Liver (tissue), 3 donors: ENCODE data around the gene HLA-DRA.

Experiments
- TF ChIP-seq, protein P1 (sequence below): fragments of 150-350 bp; IDR thresholded peaks from 2 replicates; pipeline ENCODE4 v1.5.1; 2017; ENCODE audit warnings: improper control_type of control experiment, low read depth, low read length; ENCODE audit not compliant: missing input control
- TF ChIP-seq, protein P2 (sequence below): IDR thresholded peaks from 2 replicates; pipeline ENCODE4 v1.6.1; 2016; ENCODE audit warnings: antibody characterized with exemption
- donor health status: healthy.
- donor health status: healthy.

DNA sequence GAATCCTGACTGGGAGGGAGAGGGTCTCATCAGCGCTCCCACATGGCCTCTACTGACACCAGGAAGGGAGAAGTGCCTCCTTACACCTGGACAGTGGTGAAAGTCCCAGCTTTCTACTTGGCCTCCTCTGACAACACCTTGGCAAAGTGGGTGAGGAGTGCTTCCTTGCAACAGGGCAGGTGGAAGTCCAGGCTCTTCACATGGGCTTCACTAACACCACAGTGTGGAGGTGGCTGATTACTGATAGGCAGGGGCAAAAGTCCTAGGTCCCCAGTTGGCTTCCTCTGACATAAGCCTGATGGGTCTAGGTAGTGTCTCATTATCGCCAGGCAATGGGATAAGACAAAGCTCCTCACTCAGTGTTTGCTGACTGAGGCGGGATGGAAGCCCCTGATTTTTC, 9.5 kb upstream of the HLA-DRA start:
- TF ChIP-seq, protein P1, sequence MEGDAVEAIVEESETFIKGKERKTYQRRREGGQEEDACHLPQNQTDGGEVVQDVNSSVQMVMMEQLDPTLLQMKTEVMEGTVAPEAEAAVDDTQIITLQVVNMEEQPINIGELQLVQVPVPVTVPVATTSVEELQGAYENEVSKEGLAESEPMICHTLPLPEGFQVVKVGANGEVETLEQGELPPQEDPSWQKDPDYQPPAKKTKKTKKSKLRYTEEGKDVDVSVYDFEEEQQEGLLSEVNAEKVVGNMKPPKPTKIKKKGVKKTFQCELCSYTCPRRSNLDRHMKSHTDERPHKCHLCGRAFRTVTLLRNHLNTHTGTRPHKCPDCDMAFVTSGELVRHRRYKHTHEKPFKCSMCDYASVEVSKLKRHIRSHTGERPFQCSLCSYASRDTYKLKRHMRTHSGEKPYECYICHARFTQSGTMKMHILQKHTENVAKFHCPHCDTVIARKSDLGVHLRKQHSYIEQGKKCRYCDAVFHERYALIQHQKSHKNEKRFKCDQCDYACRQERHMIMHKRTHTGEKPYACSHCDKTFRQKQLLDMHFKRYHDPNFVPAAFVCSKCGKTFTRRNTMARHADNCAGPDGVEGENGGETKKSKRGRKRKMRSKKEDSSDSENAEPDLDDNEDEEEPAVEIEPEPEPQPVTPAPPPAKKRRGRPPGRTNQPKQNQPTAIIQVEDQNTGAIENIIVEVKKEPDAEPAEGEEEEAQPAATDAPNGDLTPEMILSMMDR, result no peak
- TF ChIP-seq, protein P2, sequence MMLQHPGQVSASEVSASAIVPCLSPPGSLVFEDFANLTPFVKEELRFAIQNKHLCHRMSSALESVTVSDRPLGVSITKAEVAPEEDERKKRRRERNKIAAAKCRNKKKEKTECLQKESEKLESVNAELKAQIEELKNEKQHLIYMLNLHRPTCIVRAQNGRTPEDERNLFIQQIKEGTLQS, result no peak
